Coronary artery (tissue), 2 donors: Measurements from ENCODE around the gene NEK9.
A peak's percentile ranks its signal among the peaks of the same experiment; 100 is the strongest.
"Not testable (repeated sequence)": the region's sequence is repeated elsewhere in the genome, so short reads cannot be mapped to it uniquely, and the experiment has no call there.

Experiments used
- DNase-seq: peaks from one replicate; pipeline ENCODE4 v3.0.0-alpha.2; 2017; ENCODE audit warnings: low spot score
- H3K27ac ChIP-seq, 2 donors: fragments of 200-600 bp; sonication (generic); one replicate each; pipeline ENCODE4 v1.5.1; 2016 to 2019
- H3K4me3 ChIP-seq: fragments of 200-600 bp; sonication (generic); 2 replicates; pipeline ENCODE4 v1.5.1; 2016; ENCODE audit warnings: mild to moderate bottlenecking, moderate library complexity
- CTCF ChIP-seq: fragments of 200-600 bp; sonication (generic); IDR thresholded peaks from one replicate; pipeline ENCODE4 v1.5.1; 2019; ENCODE audit warnings: antibody characterized with exemption

The NEK9 gene

GRCh38 chr14:75138492-75138891 lies 11.6 kb upstream of the NEK9 start:
- Histone ChIP-seq H3K27ac (peak overlapping the region; percentile 30 to 31), H3K4me3 (no peak overlapping the region)
- TF ChIP-seq CTCF, result no peak
- no peak for DNase-seq

DNA sequence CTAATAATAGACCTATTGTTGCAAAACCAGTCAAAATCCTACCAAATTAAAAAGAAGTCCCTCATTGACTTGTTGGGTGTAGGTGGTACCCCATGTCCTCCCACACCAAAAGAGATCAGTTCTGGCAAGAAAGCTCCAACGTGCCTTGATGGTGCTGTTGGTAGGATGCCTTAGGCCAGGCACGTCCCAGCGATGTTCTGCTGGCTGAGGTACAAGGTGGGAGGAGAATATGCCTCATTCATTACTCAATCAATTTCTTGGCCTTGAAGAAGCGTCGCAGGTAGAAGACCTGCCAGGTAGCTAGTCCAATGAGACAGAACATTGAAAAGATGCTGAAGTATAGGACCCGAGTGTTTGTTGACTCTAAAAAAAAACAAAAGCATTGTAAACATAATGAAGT lies 7.8 kb upstream of the NEK9 start:
- Histone ChIP-seq H3K4me3 (no peak overlapping the region), H3K27ac (no peak overlapping the region)

GRCh38 chr14:75133597-75133996 lies 6.7 kb upstream of the NEK9 start:
- Histone ChIP-seq H3K27ac (no peak overlapping the region), H3K4me3 (no peak overlapping the region)

More for the DNA sequence above, 7.8 kb upstream of the NEK9 start:
- no peak for DNase-seq
- TF ChIP-seq CTCF, result no peak

DNA sequence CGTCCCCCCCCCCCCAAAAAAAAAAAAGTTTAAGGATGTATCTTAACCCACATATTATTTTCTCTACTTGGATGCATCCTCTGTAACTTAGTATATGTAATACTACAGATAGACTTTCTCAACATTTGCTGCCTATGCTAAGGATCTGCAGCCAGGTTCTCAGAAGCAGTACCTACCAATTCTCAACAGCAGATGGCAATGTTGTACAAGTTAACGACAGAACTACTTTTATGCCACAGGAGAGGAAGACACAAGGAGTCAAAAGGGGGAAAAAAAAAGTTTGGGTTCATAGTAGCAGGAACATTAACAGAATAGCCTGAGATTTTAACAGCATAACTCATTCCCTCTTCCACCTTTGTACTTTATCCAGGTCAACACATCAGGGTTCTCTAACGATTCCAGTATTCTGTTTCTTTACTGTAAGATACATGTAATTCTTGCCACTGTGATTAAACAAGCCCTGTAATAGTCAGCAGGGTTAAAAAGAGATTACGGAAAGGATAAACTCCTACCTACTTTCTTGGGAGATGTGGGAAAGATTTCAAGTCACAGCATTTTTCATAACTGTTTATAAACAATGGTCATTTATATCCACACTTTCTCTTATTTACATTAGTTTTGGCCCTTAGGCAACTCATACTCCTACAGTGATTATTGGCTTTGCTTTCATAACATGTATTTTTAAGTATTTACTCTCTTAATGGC lies 5.7 kb upstream of the NEK9 start:
- TF ChIP-seq CTCF, result no peak
- DNase-seq, result no peak
- peak overlapping the region in 1 of 2 donors; percentile 56 for H3K27ac ChIP-seq
- H3K4me3 ChIP-seq, result no peak overlapping the region

More at GRCh38 chr14:75133597-75133996, 6.7 kb upstream of the NEK9 start:
- no peak for TF ChIP-seq CTCF
- DNase-seq, result no peak

- Histone ChIP-seq H3K27ac (peak overlapping the region in 1 of 2 donors; percentile 98), H3K4me3 (no peak overlapping the region)
- TF ChIP-seq CTCF, result no peak
- no peak for DNase-seq
Measured at GRCh38 chr14:75128596-75128990, 1.7 kb upstream of the NEK9 start.

DNA sequence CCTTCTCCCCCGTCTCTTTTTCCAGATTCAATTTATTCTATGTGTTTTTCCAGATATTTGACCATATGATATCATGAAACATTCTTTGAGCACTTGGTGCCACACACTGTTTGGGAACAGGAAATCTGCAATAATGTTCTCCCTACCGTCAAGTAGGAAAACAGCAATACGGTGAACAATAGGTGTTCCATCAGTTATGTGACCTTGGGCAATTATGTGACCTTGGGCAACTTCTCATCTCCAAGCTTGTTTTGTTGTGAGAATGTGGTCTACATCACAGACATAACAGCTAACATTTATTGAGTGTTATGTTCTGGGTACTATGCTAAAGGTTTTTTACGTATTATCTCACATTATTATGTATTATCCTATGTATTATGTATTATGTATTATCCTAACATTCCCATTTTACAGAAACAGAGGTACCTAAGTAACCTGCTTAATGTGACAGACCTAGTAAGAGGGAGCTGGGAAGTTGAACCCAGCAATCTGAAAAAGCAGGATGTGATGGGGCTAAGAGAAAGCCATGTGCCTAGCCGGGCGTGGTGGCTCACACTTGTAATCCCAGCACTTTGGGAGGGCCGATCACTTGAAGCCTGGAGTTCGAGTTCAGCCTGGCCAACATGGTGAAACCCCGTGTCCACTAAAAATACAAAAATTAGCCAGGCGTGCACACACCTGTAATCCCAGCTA lies 1.2 kb upstream of the NEK9 start:
- TF ChIP-seq CTCF, result no peak
- no peak for DNase-seq
- Histone ChIP-seq H3K27ac (peak overlapping the region in 1 of 2 donors; percentile 98), H3K4me3 (peak overlapping the region; percentile 89)

GRCh38 chr14:75127474-75127820 lies 599 bp upstream of the NEK9 start:
- Histone ChIP-seq H3K4me3 (peak overlapping the region; percentile 89), H3K27ac (peak overlapping the region; percentile 95 to 98)
- DNase-seq, result not testable (repeated sequence)
